Head of caudate nucleus (tissue), 42 donors: ENCODE results near the gene OOSP2.

Experiments used
- DNase-seq, 42 donors: peaks; one replicate each; pipeline versions ENCODE4 v3.0.0 to v3.0.0-alpha.2; 2020 to 2021; ENCODE audit warnings: mixed read lengths in 7 of 42
- intact Hi-C: fragments of 100-400 bp; cut with DNase I; formaldehyde crosslinking; loops from one replicate; pipeline ENCODE4 v1.15.0; 2022

Gene OOSP2

DNA sequence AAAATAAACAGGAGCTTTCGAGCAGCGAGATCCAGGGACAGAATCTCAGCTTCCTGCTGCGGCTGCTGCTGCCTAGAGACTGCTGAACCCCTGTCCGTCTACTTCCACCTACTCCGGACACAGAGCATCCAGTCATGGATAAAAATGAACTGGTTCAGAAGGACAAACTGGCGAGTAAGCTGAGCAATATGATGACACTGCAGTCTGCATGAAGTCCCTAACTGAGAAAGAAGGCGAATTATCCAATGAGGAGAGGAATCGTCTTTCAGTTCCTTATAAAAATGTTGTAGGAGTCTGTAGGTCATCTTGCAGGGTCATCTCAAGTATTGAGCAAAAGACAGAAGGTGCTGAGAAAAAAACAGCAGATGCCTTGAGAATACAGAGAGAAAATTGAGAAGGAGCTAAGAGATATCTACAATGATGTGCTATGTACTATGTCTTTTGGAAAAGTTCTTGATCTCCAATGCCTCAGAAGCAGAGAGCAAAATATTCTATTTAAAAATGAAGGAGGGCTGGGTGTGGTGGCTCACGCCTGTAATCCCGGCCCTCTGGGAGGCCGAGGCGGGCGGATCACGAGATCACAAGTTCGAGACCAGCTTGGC lies 37.1 kb downstream of the OOSP2 start:
- DNase-seq = no peak
- intact Hi-C loops = no loop called here

DNA sequence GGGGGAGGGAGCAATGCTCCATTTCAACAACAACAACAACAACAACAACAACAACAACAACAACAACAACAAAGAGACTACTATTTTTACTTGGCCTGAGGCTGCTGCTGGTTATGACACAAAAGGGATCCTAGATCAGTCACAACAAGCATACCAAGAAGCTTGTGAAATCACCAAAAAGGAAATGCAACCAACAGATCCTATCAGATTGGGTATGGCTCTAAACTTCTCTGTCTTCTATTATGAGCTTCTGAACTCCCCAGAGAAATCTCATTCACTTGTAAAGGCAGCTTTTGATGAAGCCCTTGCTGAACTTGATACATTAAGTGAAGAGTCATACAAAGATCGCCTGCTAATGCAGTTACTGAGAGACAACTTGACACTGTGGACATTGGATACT lies 37.8 kb downstream of the OOSP2 start:
- intact Hi-C loops = no loop called here
- no peak for DNase-seq

DNA sequence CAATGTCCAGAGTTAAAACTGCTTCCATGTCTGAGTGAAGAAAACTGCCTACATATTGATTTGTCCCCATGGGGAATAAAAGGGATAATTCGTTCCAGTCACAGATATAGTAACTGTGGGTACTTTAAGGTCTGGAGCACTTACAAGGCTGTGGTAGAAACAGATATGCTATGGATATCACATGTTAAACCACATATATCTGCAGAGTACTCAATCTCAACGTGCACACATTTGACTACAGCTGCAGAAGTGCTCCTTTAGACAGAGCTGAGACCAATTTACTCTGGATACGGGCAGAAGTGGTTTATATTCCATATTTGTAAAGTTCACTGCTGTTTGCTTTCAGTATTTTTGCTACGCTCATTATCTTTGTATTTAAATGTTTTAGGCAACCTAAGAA lies 38.5 kb downstream of the OOSP2 start:
- DNase-seq = no peak
- intact Hi-C loops = no loop called here

DNA sequence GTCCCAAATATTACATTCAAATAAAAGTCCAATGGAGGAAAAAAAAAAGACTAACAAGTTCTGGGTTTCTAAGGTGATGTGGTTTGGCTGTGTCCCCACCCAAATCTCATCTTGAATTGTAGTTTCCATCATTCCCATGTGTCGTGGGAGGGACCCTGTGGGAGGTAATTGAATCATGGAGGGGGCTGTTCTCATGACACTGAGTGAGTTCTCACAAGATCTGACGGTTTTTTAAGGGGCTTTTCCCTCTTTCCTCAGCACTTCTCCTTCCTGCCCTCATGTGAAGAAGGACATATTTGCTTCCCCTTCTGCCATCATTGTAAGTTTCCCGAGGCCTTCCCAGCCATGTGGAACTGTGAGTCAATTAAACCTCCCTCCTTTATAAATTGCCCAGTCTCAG lies 40.3 kb downstream of the OOSP2 start:
- DNase-seq = no peak
- intact Hi-C loops = no loop called here

DNA sequence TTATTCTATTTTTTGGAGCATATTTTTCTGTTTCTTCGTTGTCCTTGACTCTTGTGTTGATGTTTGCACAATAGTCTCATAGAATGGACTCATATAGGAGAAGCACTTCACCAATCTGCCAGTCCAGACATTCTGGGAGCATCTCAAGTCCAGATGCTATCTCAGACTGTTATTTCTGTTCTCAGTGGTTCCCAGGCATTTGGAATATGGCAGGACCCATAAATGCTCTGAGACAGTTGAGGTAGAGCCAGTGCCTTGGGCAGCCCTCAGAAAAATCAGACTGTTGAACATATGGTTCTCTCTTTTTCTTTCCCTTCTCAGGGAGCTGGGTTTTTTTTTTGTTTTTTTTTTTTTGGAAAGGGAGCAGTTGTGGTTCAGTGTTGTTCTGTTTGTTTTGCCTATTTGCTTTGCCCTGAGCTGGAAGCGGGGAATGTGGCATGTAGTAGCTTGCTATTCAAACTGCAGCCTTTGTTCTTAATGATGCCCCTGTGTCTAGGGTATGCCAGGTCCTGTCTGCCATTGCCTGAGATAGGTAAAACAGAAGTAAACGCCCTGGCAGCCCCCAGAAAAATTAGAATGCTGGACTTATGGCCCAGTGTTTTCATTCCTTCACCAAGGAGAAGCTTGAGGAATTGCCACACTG lies 44.5 kb downstream of the OOSP2 start:
- DNase-seq = no peak
- intact Hi-C loops = no loop called here

DNA sequence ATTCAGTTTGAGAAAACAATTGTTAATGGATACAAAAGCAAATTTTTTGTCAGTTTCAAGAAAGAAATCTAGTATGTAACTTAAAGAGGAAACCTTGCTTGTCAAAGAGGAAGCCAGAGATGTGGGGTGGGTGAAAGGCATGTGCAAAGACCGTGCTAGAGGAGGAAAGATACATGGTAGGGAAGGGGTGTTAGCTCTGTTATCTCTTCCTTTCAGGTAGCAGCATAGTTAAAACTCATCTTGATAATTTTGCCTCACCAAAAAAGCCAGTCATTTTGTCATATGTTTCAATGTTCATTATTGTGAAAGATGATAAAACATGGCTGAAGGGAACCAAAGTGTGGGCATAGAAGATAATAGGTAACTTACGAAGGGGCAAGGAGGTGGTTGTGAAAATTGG lies 45.7 kb downstream of the OOSP2 start:
- intact Hi-C loops = no loop called here
- DNase-seq = no peak

DNA sequence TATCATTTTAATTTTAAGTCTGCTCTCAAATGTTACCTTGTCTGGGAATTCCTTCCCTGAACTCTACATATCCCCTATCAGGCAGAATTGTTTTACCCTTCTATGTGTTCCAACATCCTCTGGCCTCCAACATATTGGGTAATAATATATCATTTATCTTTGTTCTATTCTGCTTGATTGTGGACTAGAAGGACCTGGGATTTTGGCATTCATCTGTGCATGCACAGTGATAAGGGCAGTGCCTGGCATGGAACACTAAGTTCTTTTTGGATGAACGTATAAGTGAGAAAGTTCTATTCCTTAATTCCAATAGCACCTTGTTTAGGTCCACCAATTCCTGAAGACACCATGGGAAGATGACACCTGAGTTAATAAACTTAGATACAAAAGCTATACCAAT lies 47.0 kb downstream of the OOSP2 start:
- DNase-seq = no peak
- intact Hi-C loops = no loop called here

DNA sequence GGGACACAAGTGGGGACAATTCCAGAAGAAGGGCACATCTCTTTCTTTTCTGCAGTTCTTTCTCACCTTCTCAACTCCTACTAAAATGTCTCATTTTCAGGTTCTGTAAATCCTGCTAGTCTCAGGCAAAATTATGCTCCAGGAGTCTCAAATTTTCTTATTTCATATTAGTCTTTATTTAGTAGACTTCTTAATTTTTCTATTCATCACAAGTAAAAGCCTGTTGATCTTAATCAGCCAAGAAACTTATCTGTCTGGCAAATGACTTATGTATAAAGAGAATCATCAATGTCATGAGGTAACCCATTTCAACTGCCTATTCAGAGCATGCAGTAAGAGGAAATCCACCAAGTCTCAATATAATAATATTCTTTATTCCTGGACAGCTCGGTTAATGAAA lies 48.2 kb downstream of the OOSP2 start, which contains the start of gene MS4A2:
Gene MS4A2 (plus strand): TSS at position 301 of the 400 bp plus-strand sequence. CDS start 102 bp downstream, outside the sequence.
- intact Hi-C loops = no loop called here
- DNase-seq = no peak

DNA sequence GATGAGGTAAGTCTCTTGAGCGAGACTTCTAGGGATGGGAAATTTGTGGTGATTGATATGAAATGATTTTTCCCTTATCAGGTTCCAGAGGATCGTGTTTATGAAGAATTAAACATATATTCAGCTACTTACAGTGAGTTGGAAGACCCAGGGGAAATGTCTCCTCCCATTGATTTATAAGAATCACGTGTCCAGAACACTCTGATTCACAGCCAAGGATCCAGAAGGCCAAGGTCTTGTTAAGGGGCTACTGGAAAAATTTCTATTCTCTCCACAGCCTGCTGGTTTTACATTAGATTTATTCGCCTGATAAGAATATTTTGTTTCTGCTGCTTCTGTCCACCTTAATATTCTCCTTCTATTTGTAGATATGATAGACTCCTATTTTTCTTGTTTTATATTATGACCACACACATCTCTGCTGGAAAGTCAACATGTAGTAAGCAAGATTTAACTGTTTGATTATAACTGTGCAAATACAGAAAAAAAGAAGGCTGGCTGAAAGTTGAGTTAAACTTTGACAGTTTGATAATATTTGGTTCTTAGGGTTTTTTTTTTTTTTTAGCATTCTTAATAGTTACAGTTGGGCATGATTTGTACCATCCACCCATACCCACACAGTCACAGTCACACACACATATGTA lies 55.4 kb downstream of the OOSP2 start:
- intact Hi-C loops = no loop called here
- no peak for DNase-seq

DNA sequence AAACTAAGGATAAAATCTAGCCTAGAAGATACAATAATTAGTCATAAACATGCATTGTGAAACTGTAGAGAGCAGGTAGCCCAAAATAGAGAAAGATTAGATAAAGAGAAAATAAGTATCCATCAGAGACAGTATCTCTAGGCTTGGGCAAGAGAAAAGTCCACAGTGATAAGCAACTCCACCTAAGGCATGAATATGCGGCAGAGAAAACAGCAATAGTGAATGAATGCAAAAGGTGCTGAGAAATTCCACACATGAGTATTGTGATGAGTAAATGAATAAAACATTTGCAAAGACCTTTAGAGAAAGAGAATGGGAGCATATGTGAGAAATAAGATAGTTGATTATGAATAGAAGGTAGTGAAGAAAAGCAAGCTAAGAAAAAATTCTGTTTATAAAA lies 57.0 kb downstream of the OOSP2 start:
- DNase-seq = no peak
- intact Hi-C loops = no loop called here
